Endothelial cell of umbilical vein (primary cell): Measurements from ENCODE around the gene GALNT13.

ENCODE experiments used
- EZH2 ChIP-seq: IDR thresholded peaks from 2 replicates; pipeline ENCODE4 v1.6.1; 2012; ENCODE audit warnings: borderline replicate concordance, low read depth, mild to moderate bottlenecking, moderate library complexity, low read length, inconsistent platforms; ENCODE audit not compliant: severe bottlenecking
- MYC ChIP-seq: IDR thresholded peaks from one replicate; pipeline ENCODE4 v1.6.1; 2011; ENCODE audit warnings: mild to moderate bottlenecking, low read depth, low read length
- TF ChIP-seq, protein P1 (sequence below), 2 donors: IDR thresholded peaks; 1 replicate in 1 of 2; 2 replicates in 1 of 2; pipeline ENCODE4 v1.5.1; 2011; ENCODE audit warnings: low read length in 2 of 2, mild to moderate bottlenecking in 2 of 2, moderate library complexity in 2 of 2, control low read depth in 1 of 2, inconsistent platforms in 1 of 2, low read depth in 1 of 2; ENCODE audit not compliant: insufficient read depth in 1 of 2; ENCODE audit errors: extremely low read depth in 1 of 2

DNA sequence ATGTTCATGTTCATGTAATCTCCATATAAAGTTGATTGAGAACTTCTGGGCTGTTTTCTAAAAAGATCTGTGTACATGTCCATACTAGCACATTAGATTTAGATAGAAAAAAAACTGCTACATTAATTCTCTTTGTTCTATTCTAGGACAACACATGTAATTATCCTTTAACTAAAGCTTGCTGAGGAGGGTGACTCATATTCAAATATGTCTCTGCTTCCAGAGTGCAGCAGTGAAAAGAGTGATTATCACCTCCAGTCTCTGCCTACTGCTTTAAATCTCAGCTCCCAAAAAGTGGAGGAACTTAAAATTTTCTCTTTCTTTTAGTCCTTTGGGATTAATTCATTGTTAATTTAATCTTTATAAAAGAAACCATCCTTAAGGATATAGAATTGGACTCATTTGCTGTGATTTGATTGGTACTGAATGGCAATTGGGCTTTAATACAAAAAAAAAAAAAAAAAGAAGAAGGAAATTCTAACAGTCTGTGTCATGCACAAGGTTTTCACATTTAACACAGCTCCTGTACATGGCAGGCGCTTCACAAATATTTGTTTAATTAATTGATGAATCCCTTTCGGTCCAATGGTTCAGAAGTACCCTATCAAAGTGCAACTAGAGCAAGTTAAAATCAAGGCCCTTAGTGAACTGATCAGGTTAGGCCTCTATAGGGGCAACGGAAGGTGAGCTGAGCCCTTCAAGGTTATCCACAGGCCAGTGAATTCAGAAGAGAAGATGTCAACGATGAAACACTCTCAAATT lies 612.8 kb downstream of the GALNT13 start:
- TF ChIP-seq, protein P1, sequence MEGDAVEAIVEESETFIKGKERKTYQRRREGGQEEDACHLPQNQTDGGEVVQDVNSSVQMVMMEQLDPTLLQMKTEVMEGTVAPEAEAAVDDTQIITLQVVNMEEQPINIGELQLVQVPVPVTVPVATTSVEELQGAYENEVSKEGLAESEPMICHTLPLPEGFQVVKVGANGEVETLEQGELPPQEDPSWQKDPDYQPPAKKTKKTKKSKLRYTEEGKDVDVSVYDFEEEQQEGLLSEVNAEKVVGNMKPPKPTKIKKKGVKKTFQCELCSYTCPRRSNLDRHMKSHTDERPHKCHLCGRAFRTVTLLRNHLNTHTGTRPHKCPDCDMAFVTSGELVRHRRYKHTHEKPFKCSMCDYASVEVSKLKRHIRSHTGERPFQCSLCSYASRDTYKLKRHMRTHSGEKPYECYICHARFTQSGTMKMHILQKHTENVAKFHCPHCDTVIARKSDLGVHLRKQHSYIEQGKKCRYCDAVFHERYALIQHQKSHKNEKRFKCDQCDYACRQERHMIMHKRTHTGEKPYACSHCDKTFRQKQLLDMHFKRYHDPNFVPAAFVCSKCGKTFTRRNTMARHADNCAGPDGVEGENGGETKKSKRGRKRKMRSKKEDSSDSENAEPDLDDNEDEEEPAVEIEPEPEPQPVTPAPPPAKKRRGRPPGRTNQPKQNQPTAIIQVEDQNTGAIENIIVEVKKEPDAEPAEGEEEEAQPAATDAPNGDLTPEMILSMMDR (IDR thresholded peaks at IDR 0.05; ENCODE audit: extremely low read depth in 1 of 2, insufficient read depth in 1 of 2, low read depth in 1 of 2, low read length in 2 of 2): no peak
- TF ChIP-seq MYC: no peak
- no peak for TF ChIP-seq EZH2
